Measurements from ENCODE around the gene ZNF124. TPM values are rescaled to one million over a fixed set of nuclear protein-coding genes. Genes with fewer than 3 reads are reported as not detected.

ZNF124 gene
- total and polyA plus RNA-seq, 2 of the 13 experiments (the other 11 are each of a cell fraction or from before 2014, with no cell fraction given), result 9.7 to 134 TPM

DNA sequence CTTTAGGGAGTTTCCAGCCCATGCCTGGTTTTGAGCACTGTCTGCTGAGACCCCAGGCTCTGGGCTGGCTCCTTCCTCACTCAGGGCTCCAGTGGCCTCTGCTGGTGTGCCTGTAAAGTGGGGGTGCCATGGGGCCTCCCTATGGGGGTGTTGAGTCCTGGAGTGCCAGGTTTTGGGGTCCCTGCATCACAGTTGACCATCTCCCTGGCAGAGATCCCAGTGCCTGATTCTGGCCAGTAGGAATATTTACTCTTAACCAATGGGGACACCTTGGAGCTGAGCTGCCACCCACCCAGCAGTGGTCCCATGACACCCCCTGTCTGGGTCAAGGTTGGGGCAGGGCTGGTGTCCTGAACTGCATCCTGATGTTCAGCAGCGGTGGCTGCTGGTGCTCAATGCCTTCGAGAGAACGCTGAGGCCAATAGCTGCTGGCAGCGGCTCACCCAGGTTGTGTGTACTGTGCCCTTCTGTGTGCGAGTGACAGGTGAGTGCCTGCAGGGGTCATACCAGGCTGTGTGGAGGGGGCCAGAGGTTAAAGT is 58.0 kb downstream of the ZNF124 start (continued):
- TF ChIP-seq ZNF616 (CRISPR knock-in tag; IDR thresholded peaks at IDR 0.05; ENCODE audit: low read depth) (no peak), CHCHD3 (CRISPR knock-in tag; IDR thresholded peaks at IDR 0.05) (no peak), NFIC (IDR thresholded peaks at IDR 0.05; ENCODE audit: low read length) (no peak), MAFK (conservative IDR thresholded peaks at IDR 0.05 in 1 of 2, IDR thresholded peaks at IDR 0.05 in 1 of 2; ENCODE audit: low read length in 2 of 2) (no peak), ZNF337 (CRISPR knock-in tag; IDR thresholded peaks at IDR 0.05; ENCODE audit: borderline replicate concordance, low read depth) (no peak), EED (CRISPR knock-in tag; IDR thresholded peaks at IDR 0.05) (peak; percentile 57; the same call in 1 of the 2 replicates), SALL1 (CRISPR knock-in tag; IDR thresholded peaks at IDR 0.05) (no peak), ZNF333 (CRISPR knock-in tag; IDR thresholded peaks at IDR 0.05; ENCODE audit: borderline replicate concordance) (no peak), U2AF2 (IDR thresholded peaks at IDR 0.05; ENCODE audit: low read depth, low read length) (no peak), KLF6 (CRISPR knock-in tag; IDR thresholded peaks at IDR 0.05) (0 out of 2 replicates have a peak, but pooled peaks have one; percentile 9), ZNF143 (CRISPR knock-in tag; IDR thresholded peaks at IDR 0.05) (no peak), SP2 (CRISPR knock-in tag; IDR thresholded peaks at IDR 0.05) (no peak), ZNF547 (CRISPR knock-in tag; IDR thresholded peaks at IDR 0.05) (no peak), HDAC6 (IDR thresholded peaks at IDR 0.05; ENCODE audit: low read depth, low read length) (no peak)
- TF ChIP-seq, protein P1, sequence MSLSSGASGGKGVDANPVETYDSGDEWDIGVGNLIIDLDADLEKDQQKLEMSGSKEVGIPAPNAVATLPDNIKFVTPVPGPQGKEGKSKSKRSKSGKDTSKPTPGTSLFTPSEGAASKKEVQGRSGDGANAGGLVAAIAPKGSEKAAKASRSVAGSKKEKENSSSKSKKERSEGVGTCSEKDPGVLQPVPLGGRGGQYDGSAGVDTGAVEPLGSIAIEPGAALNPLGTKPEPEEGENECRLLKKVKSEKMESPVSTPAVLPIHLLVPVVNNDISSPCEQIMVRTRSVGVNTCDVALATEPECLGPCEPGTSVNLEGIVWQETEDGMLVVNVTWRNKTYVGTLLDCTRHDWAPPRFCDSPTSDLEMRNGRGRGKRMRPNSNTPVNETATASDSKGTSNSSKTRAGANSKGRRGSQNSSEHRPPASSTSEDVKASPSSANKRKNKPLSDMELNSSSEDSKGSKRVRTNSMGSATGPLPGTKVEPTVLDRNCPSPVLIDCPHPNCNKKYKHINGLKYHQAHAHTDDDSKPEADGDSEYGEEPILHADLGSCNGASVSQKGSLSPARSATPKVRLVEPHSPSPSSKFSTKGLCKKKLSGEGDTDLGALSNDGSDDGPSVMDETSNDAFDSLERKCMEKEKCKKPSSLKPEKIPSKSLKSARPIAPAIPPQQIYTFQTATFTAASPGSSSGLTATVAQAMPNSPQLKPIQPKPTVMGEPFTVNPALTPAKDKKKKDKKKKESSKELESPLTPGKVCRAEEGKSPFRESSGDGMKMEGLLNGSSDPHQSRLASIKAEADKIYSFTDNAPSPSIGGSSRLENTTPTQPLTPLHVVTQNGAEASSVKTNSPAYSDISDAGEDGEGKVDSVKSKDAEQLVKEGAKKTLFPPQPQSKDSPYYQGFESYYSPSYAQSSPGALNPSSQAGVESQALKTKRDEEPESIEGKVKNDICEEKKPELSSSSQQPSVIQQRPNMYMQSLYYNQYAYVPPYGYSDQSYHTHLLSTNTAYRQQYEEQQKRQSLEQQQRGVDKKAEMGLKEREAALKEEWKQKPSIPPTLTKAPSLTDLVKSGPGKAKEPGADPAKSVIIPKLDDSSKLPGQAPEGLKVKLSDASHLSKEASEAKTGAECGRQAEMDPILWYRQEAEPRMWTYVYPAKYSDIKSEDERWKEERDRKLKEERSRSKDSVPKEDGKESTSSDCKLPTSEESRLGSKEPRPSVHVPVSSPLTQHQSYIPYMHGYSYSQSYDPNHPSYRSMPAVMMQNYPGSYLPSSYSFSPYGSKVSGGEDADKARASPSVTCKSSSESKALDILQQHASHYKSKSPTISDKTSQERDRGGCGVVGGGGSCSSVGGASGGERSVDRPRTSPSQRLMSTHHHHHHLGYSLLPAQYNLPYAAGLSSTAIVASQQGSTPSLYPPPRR (CRISPR knock-in tag; IDR thresholded peaks at IDR 0.05; ENCODE audit: borderline replicate concordance), result 0 out of 2 replicates have a peak, but pooled peaks have one; percentile 24
- TF ChIP-seq, protein P2, sequence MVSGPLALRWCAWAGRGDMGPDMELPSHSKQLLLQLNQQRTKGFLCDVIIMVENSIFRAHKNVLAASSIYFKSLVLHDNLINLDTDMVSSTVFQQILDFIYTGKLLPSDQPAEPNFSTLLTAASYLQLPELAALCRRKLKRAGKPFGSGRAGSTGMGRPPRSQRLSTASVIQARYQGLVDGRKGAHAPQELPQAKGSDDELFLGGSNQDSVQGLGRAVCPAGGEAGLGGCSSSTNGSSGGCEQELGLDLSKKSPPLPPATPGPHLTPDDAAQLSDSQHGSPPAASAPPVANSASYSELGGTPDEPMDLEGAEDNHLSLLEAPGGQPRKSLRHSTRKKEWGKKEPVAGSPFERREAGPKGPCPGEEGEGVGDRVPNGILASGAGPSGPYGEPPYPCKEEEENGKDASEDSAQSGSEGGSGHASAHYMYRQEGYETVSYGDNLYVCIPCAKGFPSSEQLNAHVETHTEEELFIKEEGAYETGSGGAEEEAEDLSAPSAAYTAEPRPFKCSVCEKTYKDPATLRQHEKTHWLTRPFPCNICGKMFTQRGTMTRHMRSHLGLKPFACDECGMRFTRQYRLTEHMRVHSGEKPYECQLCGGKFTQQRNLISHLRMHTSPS (CRISPR knock-in tag; IDR thresholded peaks at IDR 0.05; ENCODE audit: low read depth), result peak; percentile 72; the same call in 1 of the 2 replicates
- TF ChIP-seq, protein P3, sequence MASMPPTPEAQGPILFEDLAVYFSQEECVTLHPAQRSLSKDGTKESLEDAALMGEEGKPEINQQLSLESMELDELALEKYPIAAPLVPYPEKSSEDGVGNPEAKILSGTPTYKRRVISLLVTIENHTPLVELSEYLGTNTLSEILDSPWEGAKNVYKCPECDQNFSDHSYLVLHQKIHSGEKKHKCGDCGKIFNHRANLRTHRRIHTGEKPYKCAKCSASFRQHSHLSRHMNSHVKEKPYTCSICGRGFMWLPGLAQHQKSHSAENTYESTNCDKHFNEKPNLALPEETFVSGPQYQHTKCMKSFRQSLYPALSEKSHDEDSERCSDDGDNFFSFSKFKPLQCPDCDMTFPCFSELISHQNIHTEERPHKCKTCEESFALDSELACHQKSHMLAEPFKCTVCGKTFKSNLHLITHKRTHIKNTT (CRISPR knock-in tag; IDR thresholded peaks at IDR 0.05), result no peak
- TF ChIP-seq, protein P4, sequence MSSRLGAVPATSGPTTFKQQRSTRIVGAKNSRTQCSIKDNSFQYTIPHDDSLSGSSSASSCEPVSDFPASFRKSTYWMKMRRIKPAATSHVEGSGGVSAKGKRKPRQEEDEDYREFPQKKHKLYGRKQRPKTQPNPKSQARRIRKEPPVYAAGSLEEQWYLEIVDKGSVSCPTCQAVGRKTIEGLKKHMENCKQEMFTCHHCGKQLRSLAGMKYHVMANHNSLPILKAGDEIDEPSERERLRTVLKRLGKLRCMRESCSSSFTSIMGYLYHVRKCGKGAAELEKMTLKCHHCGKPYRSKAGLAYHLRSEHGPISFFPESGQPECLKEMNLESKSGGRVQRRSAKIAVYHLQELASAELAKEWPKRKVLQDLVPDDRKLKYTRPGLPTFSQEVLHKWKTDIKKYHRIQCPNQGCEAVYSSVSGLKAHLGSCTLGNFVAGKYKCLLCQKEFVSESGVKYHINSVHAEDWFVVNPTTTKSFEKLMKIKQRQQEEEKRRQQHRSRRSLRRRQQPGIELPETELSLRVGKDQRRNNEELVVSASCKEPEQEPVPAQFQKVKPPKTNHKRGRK (CRISPR knock-in tag; IDR thresholded peaks at IDR 0.05), result no peak
- TF ChIP-seq, protein P5, sequence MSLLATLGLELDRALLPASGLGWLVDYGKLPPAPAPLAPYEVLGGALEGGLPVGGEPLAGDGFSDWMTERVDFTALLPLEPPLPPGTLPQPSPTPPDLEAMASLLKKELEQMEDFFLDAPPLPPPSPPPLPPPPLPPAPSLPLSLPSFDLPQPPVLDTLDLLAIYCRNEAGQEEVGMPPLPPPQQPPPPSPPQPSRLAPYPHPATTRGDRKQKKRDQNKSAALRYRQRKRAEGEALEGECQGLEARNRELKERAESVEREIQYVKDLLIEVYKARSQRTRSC (CRISPR knock-in tag; IDR thresholded peaks at IDR 0.05; ENCODE audit: low read depth), result 0 out of 2 replicates have a peak, but pooled peaks have one; percentile 39

Data from HepG2 (cell line).